Esophagus muscularis mucosa (tissue), 4 donors: ENCODE measurements around the gene PPARA.

Source experiments
- CTCF ChIP-seq, 3 experiments: fragments of 200-600 bp in 2 of 3; fragments of 450-650 bp in 1 of 3; sonication (generic) in 2 of 3; IDR thresholded peaks; one replicate each; pipeline ENCODE4 v1.5.1; 2017 to 2019; ENCODE audit warnings: antibody characterized with exemption in 3 of 3, mild to moderate bottlenecking in 2 of 3, moderate library complexity in 1 of 3
- EP300 ChIP-seq: sonication (generic); formaldehyde crosslinking; IDR thresholded peaks from one replicate; pipeline ENCODE4 v1.6.1; 2017; ENCODE audit warnings: antibody characterized with exemption
- POLR2A ChIP-seq: fragments of 450-650 bp; IDR thresholded peaks from one replicate; pipeline ENCODE4 v1.6.1; 2017; ENCODE audit warnings: antibody characterized with exemption, moderate library complexity, mild to moderate bottlenecking, low read depth
- POLR2AphosphoS5 ChIP-seq, 2 donors: sonication (generic); formaldehyde crosslinking; IDR thresholded peaks; one replicate each; pipeline ENCODE4 v1.6.1; 2017; ENCODE audit warnings: antibody characterized with exemption in 2 of 2

DNA sequence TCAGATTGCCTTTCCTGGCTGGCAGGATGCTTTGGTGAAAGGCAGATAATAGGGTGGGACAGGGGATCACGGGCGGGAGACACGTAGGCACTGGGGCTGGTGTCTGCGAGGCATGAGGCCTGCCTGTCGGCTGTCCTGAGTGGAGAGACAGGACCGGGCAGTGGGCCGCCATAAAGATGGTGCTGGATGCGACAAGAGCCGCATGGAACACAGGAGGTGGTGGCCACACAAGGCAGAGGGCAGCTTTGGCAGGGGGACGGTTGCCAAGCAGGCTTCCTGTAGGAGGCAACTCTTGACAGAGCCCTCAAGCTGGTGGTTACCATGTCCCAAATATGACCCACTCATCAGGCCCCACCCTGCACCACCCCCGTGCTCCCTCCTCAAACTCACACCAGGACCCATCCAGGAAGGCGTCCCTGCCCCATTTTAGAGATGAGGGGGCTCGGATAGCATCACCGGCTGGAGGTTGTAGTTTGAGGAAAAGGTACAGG is 4.9 kb upstream of the PPARA start:
- TF ChIP-seq CTCF (IDR thresholded peaks at IDR 0.05) (no peak), POLR2A (no peak), EP300 (no peak), POLR2AphosphoS5 (IDR thresholded peaks at IDR 0.05) (no peak)
